BLaER1 (cell line): Measurements from ENCODE around the gene KRI1.
"Not testable (repeated sequence)": the region's sequence is repeated elsewhere in the genome, so short reads cannot be mapped to it uniquely, and the experiment has no call there.

Experiments used
- H3K27ac ChIP-seq: shearing (Covaris generic); formaldehyde crosslinking; 2 replicates; pipeline ENCODE4 v1.8.1; 2022
- H3K27me3 ChIP-seq: shearing (Covaris generic); formaldehyde crosslinking; 2 replicates; pipeline ENCODE4 v1.8.1; 2022
- H3K36me3 ChIP-seq: shearing (Covaris generic); formaldehyde crosslinking; 2 replicates; pipeline ENCODE4 v1.8.1; 2022
- H3K4me1 ChIP-seq: shearing (Covaris generic); formaldehyde crosslinking; 2 replicates; pipeline ENCODE4 v1.8.1; 2022
- H3K4me2 ChIP-seq: shearing (Covaris generic); formaldehyde crosslinking; 2 replicates; pipeline ENCODE4 v1.8.1; 2022
- H3K4me3 ChIP-seq: shearing (Covaris generic); formaldehyde crosslinking; 2 replicates; pipeline ENCODE4 v1.8.1; 2022
- H3K9ac ChIP-seq: shearing (Covaris generic); formaldehyde crosslinking; 2 replicates; pipeline ENCODE4 v1.8.1; 2022
- H3K9me3 ChIP-seq: shearing (Covaris generic); formaldehyde crosslinking; 2 replicates; pipeline ENCODE4 v1.8.1; 2022
- H4K20me1 ChIP-seq: shearing (Covaris generic); formaldehyde crosslinking; 2 replicates; pipeline ENCODE4 v1.8.1; 2022
- Cebpa-rat ChIP-seq: shearing (Covaris generic); IDR thresholded peaks from 2 replicates; pipeline ENCODE4 v1.8.1; 2022

KRI1 gene

DNA sequence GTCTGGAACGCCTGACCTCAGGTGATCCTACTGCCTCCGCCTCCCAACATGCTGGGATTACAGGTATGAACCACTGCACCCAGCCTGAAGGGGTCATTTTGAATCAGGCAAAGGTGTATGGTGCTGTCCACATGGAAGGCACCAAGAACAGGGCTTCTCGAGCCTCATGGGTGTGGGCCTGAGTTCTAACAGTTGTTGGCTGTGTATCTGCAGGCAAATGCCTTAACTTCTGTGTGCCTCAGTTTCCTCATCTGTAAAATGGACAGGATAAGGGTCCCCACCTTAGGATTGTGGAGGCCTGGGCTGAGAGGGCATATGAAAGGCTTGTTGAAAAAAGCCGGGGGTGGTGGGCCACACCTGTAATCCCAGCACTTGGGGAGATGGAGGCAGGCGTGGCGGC, 12.1 kb upstream of the KRI1 start:
- Histone ChIP-seq H3K4me1 (no peaks in the 10 kb centered on the region; the same call in 1 of the 2 replicates), H3K27me3 (no peaks in the 10 kb centered on the region), H3K36me3 (no peaks in the 10 kb centered on the region), H3K27ac (no peak overlapping the region), H3K4me2 (no peak overlapping the region), H3K9ac (no peak overlapping the region), H3K4me3 (no peak overlapping the region), H4K20me1 (no peaks in the 10 kb centered on the region), H3K9me3 (no peaks in the 10 kb centered on the region)
- no peak for TF ChIP-seq Cebpa-rat

DNA sequence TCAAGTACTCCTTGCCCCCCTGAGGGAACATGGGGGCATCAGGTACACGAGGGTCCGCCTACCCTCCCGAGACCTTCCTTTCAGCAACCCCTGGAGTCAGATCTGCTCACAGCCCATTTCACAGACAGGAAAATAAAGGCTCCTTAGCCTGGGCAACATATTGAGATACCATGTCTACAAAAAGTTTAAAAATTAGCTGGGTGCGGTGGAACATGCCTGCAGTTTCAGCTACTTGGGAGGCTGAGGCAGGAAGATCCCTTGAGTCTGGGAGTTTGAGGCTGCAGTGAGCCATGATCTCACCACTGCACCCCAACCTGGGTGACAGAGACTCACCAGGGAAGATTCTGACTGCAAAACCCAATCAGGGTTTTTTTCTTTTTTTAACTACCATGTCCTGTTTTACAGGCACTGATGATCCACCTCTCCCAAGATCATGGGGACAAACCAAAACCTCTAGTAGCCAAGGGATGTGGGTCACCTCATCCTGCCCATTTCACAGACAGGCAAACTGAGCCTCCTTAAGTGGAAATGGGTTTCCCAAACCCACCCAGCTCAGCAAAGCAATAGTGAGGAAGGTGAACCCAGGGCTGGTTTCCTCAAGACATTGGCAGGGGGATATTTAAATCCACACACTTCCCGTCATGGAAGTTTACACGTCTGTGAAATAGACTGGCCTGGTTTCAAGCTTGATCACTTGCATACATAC, 9.4 kb upstream of the KRI1 start:
- H3K9ac ChIP-seq = no peak overlapping the region
- no peaks in the 10 kb centered on the region for H4K20me1 ChIP-seq
- peaks cover 26% of the 10 kb centered on the region for H3K4me1 ChIP-seq
- no peaks in the 10 kb centered on the region for H3K9me3 ChIP-seq
- no peak for TF ChIP-seq Cebpa-rat
- no peaks in the 10 kb centered on the region for H3K27me3 ChIP-seq
- H3K4me2 ChIP-seq = no peak overlapping the region
- no peak overlapping the region for H3K4me3 ChIP-seq
- H3K27ac ChIP-seq = no peak overlapping the region
- H3K36me3 ChIP-seq = no peaks in the 10 kb centered on the region

DNA sequence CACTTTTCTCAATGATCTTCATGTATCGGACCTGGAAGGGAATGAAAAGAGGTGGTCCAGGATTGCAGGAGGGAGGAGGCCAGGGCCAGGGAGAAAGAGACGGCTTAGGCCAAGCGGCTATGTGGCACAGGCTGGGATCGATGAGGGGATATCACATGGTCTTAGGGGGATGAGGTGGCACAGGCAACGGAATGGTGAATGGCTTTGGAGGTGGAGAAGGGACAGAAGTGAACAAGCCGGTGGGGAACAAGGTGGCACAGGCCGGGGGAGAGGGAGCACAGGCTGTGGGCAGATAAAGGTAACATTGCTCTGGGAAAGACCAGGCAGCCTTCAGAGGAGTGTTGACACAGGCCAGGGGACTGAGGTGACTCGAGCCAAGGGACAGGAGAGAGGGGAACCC, 8.7 kb upstream of the KRI1 start:
- no peaks in the 10 kb centered on the region for H3K27me3 ChIP-seq
- H3K4me1 ChIP-seq = peaks cover 33% of the 10 kb centered on the region
- no peaks in the 10 kb centered on the region for H3K9me3 ChIP-seq
- no peak overlapping the region for H3K4me3 ChIP-seq
- H3K4me2 ChIP-seq = no peak overlapping the region
- H3K27ac ChIP-seq = no peak overlapping the region; the same call in 1 of the 2 replicates
- H3K9ac ChIP-seq = no peak overlapping the region
- no peak for TF ChIP-seq Cebpa-rat
- no peaks in the 10 kb centered on the region for H4K20me1 ChIP-seq
- H3K36me3 ChIP-seq = no peaks in the 10 kb centered on the region

DNA sequence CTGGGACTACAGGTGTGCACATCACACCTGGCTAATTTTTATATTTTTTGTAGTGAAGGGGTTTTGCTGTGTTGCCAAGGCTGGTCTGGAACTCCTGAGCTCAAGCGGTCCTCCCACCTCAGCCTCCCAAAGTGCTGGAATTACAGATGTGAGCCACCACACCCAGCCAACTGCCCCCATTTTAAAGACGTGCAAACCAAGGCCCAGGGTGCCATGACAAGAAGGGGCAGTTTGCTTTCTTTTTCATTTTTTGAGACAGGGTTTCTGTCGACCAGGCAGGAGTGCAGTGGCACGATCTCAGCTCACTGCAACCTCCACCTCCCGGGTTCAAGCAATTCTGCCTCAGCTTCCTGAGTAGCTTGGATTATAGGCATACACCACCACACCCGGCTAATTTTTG, 8.0 kb upstream of the KRI1 start:
- H3K9ac ChIP-seq, H3K9me3 ChIP-seq, H3K27ac ChIP-seq, H3K4me2 ChIP-seq, H3K36me3 ChIP-seq, H3K27me3 ChIP-seq, H4K20me1 ChIP-seq, H3K4me3 ChIP-seq: not testable (repeated sequence)
- H3K4me1 ChIP-seq = peaks cover 35% of the 10 kb centered on the region

DNA sequence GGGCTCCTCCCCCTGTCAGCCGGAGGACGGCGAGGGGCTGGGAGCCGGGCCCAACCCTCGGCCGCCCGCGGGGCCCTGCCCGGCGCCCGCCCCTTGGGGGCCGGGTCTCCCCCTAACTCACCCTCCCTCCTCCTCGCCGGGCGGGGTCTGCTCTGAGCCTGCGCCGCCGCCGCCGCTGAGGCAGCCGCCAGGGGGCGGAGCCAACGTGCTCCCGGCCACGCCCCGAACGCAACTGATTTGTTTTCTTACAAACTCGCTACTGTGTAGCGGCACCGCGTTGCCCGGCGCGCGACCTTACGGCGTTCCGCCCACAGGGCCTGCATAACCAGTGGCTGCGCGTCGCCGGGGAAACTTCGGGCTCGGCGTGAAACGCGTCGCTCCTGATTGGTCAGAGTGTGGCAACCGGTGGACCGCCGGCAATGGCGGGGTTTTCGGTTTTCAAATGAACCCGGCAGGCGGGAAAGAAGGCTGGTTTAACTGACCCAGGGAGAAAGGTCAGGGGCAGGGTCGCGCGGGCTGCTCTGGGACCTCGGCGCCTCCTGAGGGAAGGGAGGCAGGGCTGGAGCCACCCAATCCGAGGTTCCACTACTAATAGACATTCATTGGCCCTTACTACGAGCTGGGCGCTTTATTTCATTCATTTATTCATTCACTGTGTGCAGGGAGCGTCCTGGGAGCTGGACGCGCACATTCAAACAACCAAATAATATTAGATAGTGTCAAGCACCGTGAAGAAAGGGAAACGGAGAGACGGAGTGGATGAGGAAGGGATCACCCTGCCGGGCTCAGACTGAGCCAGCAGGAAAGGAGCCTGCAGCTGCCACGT, 3.2 kb upstream of the KRI1 start, which contains the start of gene CDKN2D:
CDKN2D (minus strand) TSS at position 154 of the 826 bp plus-strand sequence. CDS start 326 bp downstream, outside the sequence.
- Histone ChIP-seq H3K27me3 (no peaks in the 10 kb centered on the region), H4K20me1 (no peaks in the 10 kb centered on the region), H3K36me3 (peaks cover 15% of the 10 kb centered on the region), H3K4me1 (peaks cover 60% of the 10 kb centered on the region), H3K4me2 (peak within 1 kb of the TSS; percentile 99), H3K9ac (peak within 1 kb of the TSS; percentile 94), H3K4me3 (peak within 1 kb of the TSS; percentile 91), H3K9me3 (no peaks in the 10 kb centered on the region), H3K27ac (peak within 1 kb of the TSS; percentile 97)
- no peak for TF ChIP-seq Cebpa-rat

DNA sequence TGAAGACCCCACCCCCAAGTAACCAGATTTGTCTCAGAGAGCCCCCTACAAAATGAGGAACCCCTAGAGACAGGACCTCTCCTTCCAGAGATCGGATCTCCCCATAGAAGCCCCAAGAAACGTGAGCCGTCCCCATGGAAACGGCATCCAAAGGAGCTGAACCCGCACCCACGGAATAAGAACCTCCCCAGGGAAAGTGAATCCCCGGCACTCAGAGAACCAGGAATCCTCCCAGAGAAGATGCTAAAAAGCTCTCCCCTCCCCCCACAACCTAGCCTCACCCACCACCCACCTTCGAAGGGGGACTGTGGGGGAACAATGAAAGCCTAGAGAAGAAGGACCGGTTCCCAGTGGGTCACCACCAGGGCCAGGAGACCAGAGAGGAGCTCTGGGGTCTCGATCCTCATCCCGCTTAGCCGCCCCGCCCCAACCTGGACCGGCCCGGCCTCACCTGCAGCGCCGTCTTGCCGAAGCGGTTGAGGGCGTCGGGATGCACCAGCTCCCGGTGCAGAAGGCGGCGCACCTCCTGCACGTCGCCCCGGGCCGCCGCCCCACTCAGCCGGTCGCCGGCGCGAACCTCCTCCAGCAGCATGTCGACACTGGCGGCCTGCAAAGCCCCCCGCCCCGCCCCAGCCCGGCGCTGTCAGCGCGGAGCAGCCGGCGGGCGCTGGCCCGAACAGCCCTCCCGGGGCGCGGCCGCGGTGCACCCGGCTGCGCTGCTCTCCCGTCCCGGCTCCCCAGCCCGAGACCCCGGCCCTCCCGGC, 2.4 kb upstream of the KRI1 start:
- TF ChIP-seq Cebpa-rat = no peak
- H3K4me1 ChIP-seq = peaks cover 68% of the 10 kb centered on the region
- peak overlapping the region; percentile 97 for H3K27ac ChIP-seq
- no peaks in the 10 kb centered on the region for H3K27me3 ChIP-seq
- peak overlapping the region; percentile 94 for H3K9ac ChIP-seq
- no peaks in the 10 kb centered on the region for H4K20me1 ChIP-seq
- peaks cover 21% of the 10 kb centered on the region for H3K36me3 ChIP-seq
- no peaks in the 10 kb centered on the region for H3K9me3 ChIP-seq
- H3K4me3 ChIP-seq = peak overlapping the region; percentile 91
- peak overlapping the region; percentile 99 for H3K4me2 ChIP-seq

DNA sequence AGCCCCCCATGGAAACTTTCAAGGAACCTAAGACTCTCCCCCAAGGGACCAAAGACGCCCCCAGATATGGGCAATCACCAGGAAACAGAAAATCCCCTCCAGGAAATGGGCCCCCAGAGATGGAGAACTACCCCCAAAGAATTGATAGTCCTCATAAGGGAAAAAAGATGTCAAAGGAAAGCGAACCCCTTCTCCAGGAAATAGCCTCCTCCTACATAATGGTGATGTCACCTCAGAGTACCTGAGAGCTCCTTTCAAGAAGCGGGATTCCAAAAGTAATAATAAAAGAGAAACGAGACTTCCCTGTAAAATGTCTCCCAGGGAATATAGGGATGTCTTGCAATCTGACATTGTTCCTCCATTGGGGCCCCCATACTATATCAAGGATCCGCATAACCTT, 1.8 kb upstream of the KRI1 start:
- H4K20me1 ChIP-seq = 0 out of 2 replicates have a peak, but pooled peaks cover 3% of the 10 kb centered on the region
- H3K4me2 ChIP-seq = peak overlapping the region; percentile 99
- TF ChIP-seq Cebpa-rat = no peak
- H3K27me3 ChIP-seq = no peaks in the 10 kb centered on the region
- no peaks in the 10 kb centered on the region for H3K9me3 ChIP-seq
- peak overlapping the region; percentile 97 for H3K27ac ChIP-seq
- peaks cover 71% of the 10 kb centered on the region for H3K4me1 ChIP-seq
- H3K4me3 ChIP-seq = peak overlapping the region; percentile 91
- H3K36me3 ChIP-seq = peaks cover 27% of the 10 kb centered on the region
- peak overlapping the region; percentile 94 for H3K9ac ChIP-seq

DNA sequence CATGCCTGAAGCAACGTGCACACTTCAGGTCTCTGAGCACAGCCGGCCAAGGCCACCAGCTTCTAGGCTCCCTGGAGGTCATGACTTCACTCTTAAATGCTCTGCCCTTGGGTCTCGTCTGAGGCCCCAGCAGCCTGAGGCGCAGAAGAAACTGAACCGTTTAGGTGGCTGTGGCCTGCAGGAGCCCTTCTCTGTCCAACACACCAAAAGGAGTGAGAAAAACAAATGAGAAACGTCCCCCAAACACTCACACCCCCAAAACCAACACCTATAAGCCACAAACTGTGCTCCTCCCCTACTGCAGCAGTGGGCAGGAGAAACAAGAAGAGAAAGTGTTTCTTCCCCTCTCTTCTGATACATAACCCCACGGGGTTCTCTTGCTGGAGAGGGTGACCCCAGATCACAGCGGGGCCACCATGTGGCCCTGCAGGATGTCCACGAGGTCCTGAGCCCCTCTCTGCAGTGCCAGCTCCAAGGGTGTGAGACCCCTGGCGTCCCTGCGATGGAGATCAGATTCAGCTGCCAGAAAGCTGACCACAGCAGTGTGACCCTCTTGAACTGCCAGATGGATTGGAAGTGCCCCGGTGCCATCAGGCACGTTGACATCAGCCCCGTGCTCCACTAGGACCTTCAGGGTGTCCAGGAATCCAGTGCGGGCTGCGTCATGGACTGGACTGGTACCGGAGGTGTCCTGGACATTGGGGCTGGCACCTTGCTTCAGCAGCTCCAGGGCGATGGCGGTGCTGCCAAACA, 1.0 kb upstream of the KRI1 start:
- H3K9me3 ChIP-seq = no peaks in the 10 kb centered on the region
- peak overlapping the region; percentile 99 for H3K4me2 ChIP-seq
- peak overlapping the region; percentile 94 for H3K9ac ChIP-seq
- H3K4me3 ChIP-seq = peak overlapping the region; percentile 91
- 0 out of 2 replicates have a peak, but pooled peaks cover 4% of the 10 kb centered on the region for H4K20me1 ChIP-seq
- H3K27ac ChIP-seq = peak overlapping the region; percentile 97
- no peaks in the 10 kb centered on the region for H3K27me3 ChIP-seq
- H3K36me3 ChIP-seq = peaks cover 35% of the 10 kb centered on the region
- H3K4me1 ChIP-seq = peaks cover 69% of the 10 kb centered on the region
- no peak for TF ChIP-seq Cebpa-rat

DNA sequence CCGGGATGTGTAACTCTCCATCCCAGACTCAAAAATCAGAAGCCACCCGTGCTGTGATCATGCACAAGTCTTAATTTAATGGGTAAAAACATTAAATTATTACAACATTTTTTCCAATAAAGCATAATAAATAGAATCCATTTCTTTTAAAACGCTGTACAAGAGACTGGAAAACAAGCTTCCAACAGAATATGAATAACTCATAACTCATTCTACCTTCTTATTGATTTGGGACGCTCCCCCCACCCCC, 523 bp upstream of the KRI1 start:
- Histone ChIP-seq H3K9ac (peak overlapping the region; percentile 94), H3K4me1 (peaks cover 65% of the 10 kb centered on the region), H3K36me3 (peaks cover 40% of the 10 kb centered on the region), H3K4me2 (peak overlapping the region; percentile 99), H3K27ac (peak overlapping the region; percentile 97), H3K4me3 (peak overlapping the region; percentile 91), H4K20me1 (0 out of 2 replicates have a peak, but pooled peaks cover 4% of the 10 kb centered on the region), H3K9me3 (no peaks in the 10 kb centered on the region), H3K27me3 (no peaks in the 10 kb centered on the region)
- TF ChIP-seq Cebpa-rat = no peak
